Keratinocyte (primary cell): Measurements from ENCODE around the gene CPT2. TPM values are rescaled to one million over a fixed set of nuclear protein-coding genes. Genes with fewer than 3 reads are reported as not detected.

Source experiments
- DNase-seq: peaks from one replicate; pipeline ENCODE4 v3.0.0-alpha.2; 2011; ENCODE audit warnings: low read depth, missing footprints, low spot score
- FAIRE-seq: peaks from 2 replicates; lab custom pipeline; 2011; peaks lifted over from hg19 to GRCh38; lab: Jason Lieb, UNC
- H2AFZ ChIP-seq: 2 replicates; pipeline ENCODE4 v1.6.0; 2012; ENCODE audit warnings: low read length, control low read depth, inconsistent platforms; ENCODE audit not compliant: control insufficient read depth
- H3K27ac ChIP-seq: 2 replicates; pipeline ENCODE4 v1.5.1; 2011; ENCODE audit warnings: low read length; ENCODE audit not compliant: control insufficient read depth, insufficient read depth
- H3K27me3 ChIP-seq: 3 replicates; pipeline ENCODE4 v1.6.0; 2011; ENCODE audit warnings: low read length; ENCODE audit not compliant: control insufficient read depth, insufficient read depth; ENCODE audit errors: extremely low read depth
- H3K36me3 ChIP-seq, 2 experiments: 2 replicates in 1 of 2; 3 replicates in 1 of 2; pipeline ENCODE4 v1.5.1; 2011; ENCODE audit warnings: low read length in 2 of 2, mild to moderate bottlenecking in 1 of 2; ENCODE audit not compliant: control insufficient read depth in 2 of 2, insufficient read depth in 2 of 2; ENCODE audit errors: extremely low read depth in 1 of 2
- H3K4me1 ChIP-seq: 3 replicates; pipeline ENCODE4 v1.5.1; 2011; ENCODE audit warnings: low read length; ENCODE audit not compliant: control insufficient read depth, insufficient read depth; ENCODE audit errors: extremely low read depth
- H3K4me2 ChIP-seq: 3 replicates; pipeline ENCODE4 v1.6.0; 2011; ENCODE audit warnings: low read depth, low read length; ENCODE audit not compliant: control insufficient read depth, insufficient read depth; ENCODE audit errors: extremely low read depth
- H3K4me3 ChIP-seq, 3 experiments: fragments of 200-600 bp in 1 of 3; sonication (generic) in 1 of 3; 2 replicates in 2 of 3; 3 replicates in 1 of 3; pipeline ENCODE4 v1.5.1; 2011 to 2016; ENCODE audit warnings: low read length in 3 of 3, mild to moderate bottlenecking in 3 of 3, control low read depth in 2 of 3, inconsistent platforms in 1 of 3, low read depth in 1 of 3, mixed read lengths in 1 of 3, mixed run types in 1 of 3, moderate library complexity in 1 of 3; ENCODE audit not compliant: control insufficient read depth in 2 of 3, insufficient read depth in 2 of 3; ENCODE audit errors: extremely low read depth in 1 of 3
- H3K79me2 ChIP-seq: 2 replicates; pipeline ENCODE4 v1.6.0; 2012; ENCODE audit warnings: low read length; ENCODE audit not compliant: control insufficient read depth, insufficient read depth
- H3K9ac ChIP-seq: 3 replicates; pipeline ENCODE4 v1.6.0; 2011; ENCODE audit warnings: low read length; ENCODE audit not compliant: control insufficient read depth, insufficient read depth; ENCODE audit errors: extremely low read depth
- H3K9me1 ChIP-seq: 3 replicates; pipeline ENCODE4 v1.6.0; 2011; ENCODE audit warnings: low read length; ENCODE audit not compliant: control insufficient read depth, insufficient read depth; ENCODE audit errors: extremely low read depth
- H3K9me3 ChIP-seq: 2 replicates; pipeline ENCODE4 v1.5.1; 2012; ENCODE audit warnings: low read depth, low read length; ENCODE audit not compliant: control insufficient read depth
- H4K20me1 ChIP-seq: 3 replicates; pipeline ENCODE4 v1.6.0; 2011; ENCODE audit warnings: low read length; ENCODE audit not compliant: control insufficient read depth, insufficient read depth; ENCODE audit errors: extremely low read depth
- EZH2 ChIP-seq: IDR thresholded peaks from one replicate; pipeline ENCODE4 v1.6.1; 2012; ENCODE audit warnings: inconsistent platforms, mild to moderate bottlenecking, low read length, moderate library complexity
- dilution Hi-C: fragments of 300-500 bp; cut with MboI; formaldehyde crosslinking; loops from one replicate; pipeline ENCODE4 v1.7.0; 2020; ENCODE audit warnings: low sequenced_read_pairs; ENCODE audit not compliant: extremely low pct_ligation_motif_present
- polyA plus RNA-seq, 5 experiments: library from polyadenylated mRNA; depleted of rRNA in 3 of 5; stranded (reverse) in 3 of 5; stranded (forward) in 1 of 5; unstranded in 1 of 5; fragments of >200 nt; gene quantifications; 1 replicate in 1 of 5; 2 replicates in 3 of 5; 3 replicates in 1 of 5; pipeline versions ENCODE4 v1.2.1 to v1.2.3, GENCODE V29; 2011 to 2012; ENCODE audit warnings: missing spikeins in 2 of 5, low read depth in 1 of 5, low replicate concordance in 1 of 5
- TF ChIP-seq, protein P1 (sequence below), 3 experiments: IDR thresholded peaks in 1 of 3; conservative IDR thresholded peaks in 1 of 3; optimal IDR thresholded peaks in 1 of 3; 2 replicates in 2 of 3; 3 replicates in 1 of 3; pipeline versions ENCODE3 to v1.5.1; 2011; ENCODE audit warnings: low read length in 3 of 3, mild to moderate bottlenecking in 3 of 3, moderate library complexity in 2 of 3, control low read depth in 1 of 3, inconsistent platforms in 1 of 3; ENCODE audit not compliant: insufficient read depth in 2 of 3; ENCODE audit errors: extremely low read depth in 1 of 3

Gene CPT2
- polyA plus RNA-seq, 1 donor (not counting 4 experiments of a cell fraction or from before 2014, with no cell fraction given), result 16.6 TPM

- TF ChIP-seq, protein P1, sequence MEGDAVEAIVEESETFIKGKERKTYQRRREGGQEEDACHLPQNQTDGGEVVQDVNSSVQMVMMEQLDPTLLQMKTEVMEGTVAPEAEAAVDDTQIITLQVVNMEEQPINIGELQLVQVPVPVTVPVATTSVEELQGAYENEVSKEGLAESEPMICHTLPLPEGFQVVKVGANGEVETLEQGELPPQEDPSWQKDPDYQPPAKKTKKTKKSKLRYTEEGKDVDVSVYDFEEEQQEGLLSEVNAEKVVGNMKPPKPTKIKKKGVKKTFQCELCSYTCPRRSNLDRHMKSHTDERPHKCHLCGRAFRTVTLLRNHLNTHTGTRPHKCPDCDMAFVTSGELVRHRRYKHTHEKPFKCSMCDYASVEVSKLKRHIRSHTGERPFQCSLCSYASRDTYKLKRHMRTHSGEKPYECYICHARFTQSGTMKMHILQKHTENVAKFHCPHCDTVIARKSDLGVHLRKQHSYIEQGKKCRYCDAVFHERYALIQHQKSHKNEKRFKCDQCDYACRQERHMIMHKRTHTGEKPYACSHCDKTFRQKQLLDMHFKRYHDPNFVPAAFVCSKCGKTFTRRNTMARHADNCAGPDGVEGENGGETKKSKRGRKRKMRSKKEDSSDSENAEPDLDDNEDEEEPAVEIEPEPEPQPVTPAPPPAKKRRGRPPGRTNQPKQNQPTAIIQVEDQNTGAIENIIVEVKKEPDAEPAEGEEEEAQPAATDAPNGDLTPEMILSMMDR (optimal IDR thresholded peaks at IDR 0.05 in 1 of 3, IDR thresholded peaks at IDR 0.05 in 1 of 3, conservative IDR thresholded peaks at IDR 0.05 in 1 of 3; ENCODE audit: extremely low read depth in 1 of 3, insufficient read depth in 2 of 3, low read length in 3 of 3), result no peak
- TF ChIP-seq EZH2, result no peak
- dilution Hi-C loops, result no loop called here
- H3K9ac ChIP-seq, result peak overlapping the region; percentile 95
- H3K27ac ChIP-seq, result peak overlapping the region; percentile 92
- H3K4me1 ChIP-seq, result peaks cover 12% of the 10 kb centered on the region
- no peaks in the 10 kb centered on the region for H4K20me1 ChIP-seq
- no peaks in the 10 kb centered on the region for H3K9me3 ChIP-seq
- H3K27me3 ChIP-seq, result no peaks in the 10 kb centered on the region
- peak overlapping the region; percentile 71 for H2AFZ ChIP-seq
- no peak for DNase-seq
- peak overlapping the region; percentile 92 for H3K4me2 ChIP-seq
- no peaks in the 10 kb centered on the region for H3K9me1 ChIP-seq
- no peak for FAIRE-seq
- peaks cover 0 to 6% of the 10 kb centered on the region in 2 experiments for H3K36me3 ChIP-seq
- peaks cover 10% of the 10 kb centered on the region for H3K79me2 ChIP-seq
- peak overlapping the region; percentile 74 to 86 (median 81) for H3K4me3 ChIP-seq
Observed at GRCh38 chr1:53219711-53220110, 23.1 kb downstream of the CPT2 start.

DNA sequence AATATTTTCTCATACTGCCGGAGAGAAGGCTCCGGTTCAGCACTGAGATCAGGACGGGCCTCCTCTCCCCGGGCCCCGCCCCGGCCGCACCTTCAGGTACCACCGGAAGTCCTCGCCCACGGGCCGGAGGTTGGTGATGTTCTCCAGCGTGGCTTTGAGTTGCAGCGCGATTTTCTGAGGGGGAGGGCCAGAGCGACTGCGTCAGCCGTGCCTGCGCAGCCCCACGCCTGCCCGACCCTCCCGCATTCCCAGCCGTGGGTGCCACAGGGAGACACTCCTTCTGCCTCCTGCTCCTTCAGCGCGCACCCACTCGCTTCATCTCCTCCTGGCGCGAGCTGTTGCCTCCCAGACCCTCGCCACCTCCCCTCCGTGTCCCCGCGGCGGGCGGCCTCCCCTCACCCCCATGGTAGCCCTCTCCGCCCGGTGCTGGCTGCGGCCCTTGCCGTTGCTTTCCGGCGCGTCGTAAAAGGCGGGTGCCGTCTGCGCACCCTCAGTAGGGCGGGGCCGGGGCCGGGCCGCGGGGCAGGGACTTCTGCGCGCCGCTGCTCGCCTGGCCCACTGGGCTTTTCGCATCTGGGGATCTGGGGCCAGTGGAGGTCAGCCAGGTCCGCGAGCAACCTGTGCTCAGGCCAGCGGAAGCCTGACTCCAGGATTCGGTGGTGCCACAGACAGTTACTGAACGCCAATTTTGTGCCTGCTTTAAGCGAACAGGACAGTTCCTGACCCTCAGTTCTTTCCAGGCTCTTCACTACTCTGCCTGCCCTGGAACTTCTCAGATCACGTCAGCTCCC, 23.7 kb downstream of the CPT2 start, which contains the start of gene CZIB:
CZIB (minus strand) TSS at position 464 of the 791 bp plus-strand sequence; CDS start at position 405, 59 bp downstream.
- peak within 1 kb of the TSS; percentile 95 for H3K9ac ChIP-seq
- no peaks in the 10 kb centered on the region for H3K9me1 ChIP-seq
- H3K79me2 ChIP-seq, result peaks cover 10% of the 10 kb centered on the region
- peaks cover 12% of the 10 kb centered on the region for H3K4me1 ChIP-seq
- no peaks in the 10 kb centered on the region for H3K9me3 ChIP-seq
- FAIRE-seq, result no peak
- DNase-seq, result peak; percentile 66
- H3K4me2 ChIP-seq, result peak within 1 kb of the TSS; percentile 92
- H3K27ac ChIP-seq, result peak within 1 kb of the TSS; percentile 92
- peak within 1 kb of the TSS; percentile 99 for H2AFZ ChIP-seq
- dilution Hi-C loops, result no loop called here
- H3K4me3 ChIP-seq, result peak within 1 kb of the TSS; percentile 74 to 86 (median 81)
- no peaks in the 10 kb centered on the region for H3K27me3 ChIP-seq
- TF ChIP-seq, protein P1 (optimal IDR thresholded peaks at IDR 0.05 in 1 of 3, IDR thresholded peaks at IDR 0.05 in 1 of 3, conservative IDR thresholded peaks at IDR 0.05 in 1 of 3; ENCODE audit: extremely low read depth in 1 of 3, insufficient read depth in 2 of 3, low read length in 3 of 3), result no peak
- no peak for TF ChIP-seq EZH2
- H4K20me1 ChIP-seq, result no peaks in the 10 kb centered on the region
- H3K36me3 ChIP-seq, result peaks cover 0 to 6% of the 10 kb centered on the region in 2 experiments
